ENCODE results near the gene GPC6.
A peak's percentile ranks its signal among the peaks of the same experiment; 100 is the strongest.

The GPC6 gene

DNA sequence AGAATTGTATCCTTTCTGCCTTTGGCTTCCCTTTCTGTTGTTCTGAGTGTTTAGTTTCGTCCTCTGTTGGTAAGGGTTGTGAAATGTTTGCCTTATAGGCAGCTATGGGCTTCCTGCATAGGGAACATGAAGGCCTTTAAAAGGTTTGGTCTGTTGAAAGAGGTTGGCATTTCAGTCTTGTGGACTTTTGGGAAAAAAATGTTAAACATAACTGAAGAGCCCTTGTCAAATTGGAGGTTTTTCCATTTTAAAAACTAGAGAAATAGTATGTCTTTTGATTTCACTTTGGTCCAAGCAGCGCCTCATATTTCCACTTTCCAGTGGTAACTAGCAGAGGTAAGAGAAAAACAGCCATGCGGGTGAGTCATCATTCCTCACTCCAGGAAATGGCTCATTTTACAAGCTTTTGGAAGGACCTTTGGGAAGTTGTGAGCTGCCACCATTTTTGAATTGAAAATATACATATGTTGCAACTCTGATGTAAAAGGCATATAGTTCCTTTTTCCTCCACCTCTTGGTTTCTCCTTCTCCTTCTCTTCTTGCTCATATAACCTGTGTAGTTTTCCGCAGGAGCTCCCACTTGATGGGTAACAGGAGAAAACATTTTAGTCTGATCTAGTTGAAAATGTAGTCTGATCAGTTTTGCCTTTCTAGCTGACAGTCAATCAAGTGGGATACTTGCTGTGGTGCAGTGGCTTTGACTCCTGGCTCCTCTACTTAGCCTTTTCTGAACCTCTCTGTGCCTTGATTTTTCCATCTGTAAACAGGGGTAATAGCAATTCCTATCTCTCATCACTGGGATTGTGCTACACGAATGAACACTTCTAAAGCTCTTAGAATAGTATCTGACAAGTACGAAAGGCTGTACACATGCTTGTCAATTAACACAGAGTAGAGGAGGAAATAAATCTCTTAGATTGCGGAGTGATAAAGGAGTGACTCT is 23.0 kb downstream of the GPC6 start:
- Histone ChIP-seq H2BK5ac (ENCODE audit: low read depth, low read length, poor library complexity) (peak overlapping the region; percentile 23), H3K18ac (ENCODE audit: low read length) (no peak overlapping the region), H4K91ac (ENCODE audit: low read depth, low read length) (peak overlapping the region; percentile 42), H4K12ac (ENCODE audit: low read depth, low read length) (no peak overlapping the region), H3K9ac (ENCODE audit: low read length) (no peak overlapping the region), H3K79me2 (ENCODE audit: control insufficient read depth, insufficient read depth, low read length, poor library complexity) (no peaks in the 10 kb centered on the region), H2BK120ac (ENCODE audit: insufficient read depth, low read length, poor library complexity) (peak overlapping the region; percentile 69), H3K36me3 (ENCODE audit: control insufficient read depth in 1 of 2, insufficient read depth in 2 of 2, low read length in 2 of 2) (no peaks in the 10 kb centered on the region), H3K27ac (ENCODE audit: low read depth, low read length) (peak overlapping the region; percentile 61), H3K9me3 (ENCODE audit: insufficient read depth, low read depth, low read length) (no peaks in the 10 kb centered on the region), H2AFZ (ENCODE audit: insufficient read depth, low read length, poor library complexity) (no peak overlapping the region), H3K23ac (ENCODE audit: low read length) (no peak overlapping the region), H2BK12ac (ENCODE audit: low read length) (no peak overlapping the region), H3K4me3 (ENCODE audit: low read depth, low read length) (no peak overlapping the region), H3K4me1 (ENCODE audit: control insufficient read depth in 1 of 2, insufficient read depth in 2 of 2, low read length in 2 of 2) (peaks cover 0 to 2% of the 10 kb centered on the region in 2 experiments), H3K4me2 (ENCODE audit: low read length) (peak overlapping the region; percentile 12), H2AK5ac (ENCODE audit: low read length) (no peak overlapping the region), H4K8ac (ENCODE audit: low read depth, low read length) (no peak overlapping the region), H3K27me3 (ENCODE audit: insufficient read depth, low read length) (no peaks in the 10 kb centered on the region), H3K4ac (ENCODE audit: low read depth, low read length) (no peak overlapping the region), H3K79me1 (ENCODE audit: low read length) (peaks cover 6% of the 10 kb centered on the region), H3K14ac (ENCODE audit: low read length) (no peak overlapping the region)
- no CpG with 5 or more reads among the region's 7 CpGs for WGBS (ENCODE audit: extremely low coverage, insufficient coverage, insufficient read length)
- DNase-seq: peak in 1 of 2 donors; percentile 7

DNA sequence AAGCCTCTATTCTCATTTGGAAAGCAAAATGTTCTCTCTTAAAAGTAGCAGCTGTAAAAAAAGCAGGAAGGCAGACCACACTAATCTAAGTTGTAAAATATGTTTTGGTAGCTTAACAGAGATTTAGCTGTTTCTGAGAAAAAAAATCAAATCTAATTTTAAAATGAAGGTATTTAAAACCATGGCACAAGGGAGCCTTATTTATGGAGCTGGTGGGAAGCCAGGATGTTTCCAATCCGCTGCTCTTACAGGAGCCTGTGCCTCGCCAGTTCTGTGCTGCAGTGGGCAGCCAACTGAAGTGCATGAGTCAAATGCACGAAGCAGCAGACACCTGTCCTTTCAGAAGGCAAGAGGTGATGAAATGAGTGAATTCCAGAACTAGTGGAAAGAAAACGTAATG is 28.2 kb downstream of the GPC6 start:
- Histone ChIP-seq H3K9ac (ENCODE audit: low read length) (no peak overlapping the region), H3K79me1 (ENCODE audit: low read length) (peaks cover 5% of the 10 kb centered on the region), H3K14ac (ENCODE audit: low read length) (no peak overlapping the region), H2BK5ac (ENCODE audit: low read depth, low read length, poor library complexity) (no peak overlapping the region), H3K4me3 (ENCODE audit: low read depth, low read length) (no peak overlapping the region), H3K4me2 (ENCODE audit: low read length) (no peak overlapping the region), H3K27me3 (ENCODE audit: insufficient read depth, low read length) (no peaks in the 10 kb centered on the region), H3K27ac (ENCODE audit: low read depth, low read length) (no peak overlapping the region), H3K36me3 (ENCODE audit: control insufficient read depth in 1 of 2, insufficient read depth in 2 of 2, low read length in 2 of 2) (no peaks in the 10 kb centered on the region), H3K9me3 (ENCODE audit: insufficient read depth, low read depth, low read length) (no peaks in the 10 kb centered on the region), H2AFZ (ENCODE audit: insufficient read depth, low read length, poor library complexity) (no peak overlapping the region), H3K4ac (ENCODE audit: low read depth, low read length) (no peak overlapping the region), H4K91ac (ENCODE audit: low read depth, low read length) (no peak overlapping the region), H3K79me2 (ENCODE audit: control insufficient read depth, insufficient read depth, low read length, poor library complexity) (no peaks in the 10 kb centered on the region), H3K4me1 (ENCODE audit: control insufficient read depth in 1 of 2, insufficient read depth in 2 of 2, low read length in 2 of 2) (peaks cover 0 to 1% of the 10 kb centered on the region in 2 experiments), H2BK120ac (ENCODE audit: insufficient read depth, low read length, poor library complexity) (no peak overlapping the region), H4K8ac (ENCODE audit: low read depth, low read length) (no peak overlapping the region), H2AK5ac (ENCODE audit: low read length) (no peak overlapping the region), H3K18ac (ENCODE audit: low read length) (no peak overlapping the region), H4K12ac (ENCODE audit: low read depth, low read length) (no peak overlapping the region), H2BK12ac (ENCODE audit: low read length) (no peak overlapping the region), H3K23ac (ENCODE audit: low read length) (no peak overlapping the region)
- no peak for DNase-seq
- no CpG with 5 or more reads among the region's 4 CpGs for WGBS (ENCODE audit: extremely low coverage, insufficient coverage, insufficient read length)

DNA sequence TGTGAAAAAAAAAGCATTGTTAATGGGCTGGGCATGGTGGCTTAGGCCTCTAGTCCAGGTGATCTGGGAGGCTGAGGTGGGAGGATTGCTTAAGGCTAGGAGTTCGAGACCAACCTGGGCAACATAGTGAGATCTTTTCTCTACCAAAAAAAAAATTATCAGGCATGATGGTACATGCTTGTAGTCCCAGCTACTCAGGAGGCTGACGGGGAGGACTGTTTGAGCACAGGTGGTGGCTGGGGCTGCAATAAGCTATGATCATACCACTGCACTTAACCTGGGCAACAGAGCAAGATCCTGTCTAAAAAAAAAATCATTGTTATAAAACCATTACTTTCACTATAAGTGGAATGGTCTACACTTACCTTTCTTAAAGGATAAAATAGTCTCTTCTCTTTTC is 30.4 kb downstream of the GPC6 start:
- H3K27me3 ChIP-seq (ENCODE audit: insufficient read depth, low read length): no peaks in the 10 kb centered on the region
- H2BK12ac ChIP-seq (ENCODE audit: low read length): no peak overlapping the region
- H3K79me1 ChIP-seq (ENCODE audit: low read length): no peaks in the 10 kb centered on the region
- H2BK120ac ChIP-seq (ENCODE audit: insufficient read depth, low read length, poor library complexity): no peak overlapping the region
- no peak for DNase-seq
- H3K79me2 ChIP-seq (ENCODE audit: control insufficient read depth, insufficient read depth, low read length, poor library complexity): no peaks in the 10 kb centered on the region
- H2AK5ac ChIP-seq (ENCODE audit: low read length): no peak overlapping the region
- no peak overlapping the region for H3K4ac ChIP-seq (ENCODE audit: low read depth, low read length)
- H4K12ac ChIP-seq (ENCODE audit: low read depth, low read length): no peak overlapping the region
- no peaks in the 10 kb centered on the region for H3K9me3 ChIP-seq (ENCODE audit: insufficient read depth, low read depth, low read length)
- H3K9ac ChIP-seq (ENCODE audit: low read length): no peak overlapping the region
- H4K8ac ChIP-seq (ENCODE audit: low read depth, low read length): no peak overlapping the region
- H2BK5ac ChIP-seq (ENCODE audit: low read depth, low read length, poor library complexity): no peak overlapping the region
- no CpG with 5 or more reads among the region's 2 CpGs for WGBS (ENCODE audit: extremely low coverage, insufficient coverage, insufficient read length)
- no peak overlapping the region for H3K4me3 ChIP-seq (ENCODE audit: low read depth, low read length)
- H3K14ac ChIP-seq (ENCODE audit: low read length): no peak overlapping the region
- H3K4me1 ChIP-seq (ENCODE audit: control insufficient read depth in 1 of 2, insufficient read depth in 2 of 2, low read length in 2 of 2): no peaks in the 10 kb centered on the region
- H3K18ac ChIP-seq (ENCODE audit: low read length): no peak overlapping the region
- H3K4me2 ChIP-seq (ENCODE audit: low read length): no peak overlapping the region
- no peak overlapping the region for H4K91ac ChIP-seq (ENCODE audit: low read depth, low read length)
- H3K23ac ChIP-seq (ENCODE audit: low read length): no peak overlapping the region
- no peak overlapping the region for H2AFZ ChIP-seq (ENCODE audit: insufficient read depth, low read length, poor library complexity)
- no peak overlapping the region for H3K27ac ChIP-seq (ENCODE audit: low read depth, low read length)
- no peaks in the 10 kb centered on the region for H3K36me3 ChIP-seq (ENCODE audit: control insufficient read depth in 1 of 2, insufficient read depth in 2 of 2, low read length in 2 of 2)

DNA sequence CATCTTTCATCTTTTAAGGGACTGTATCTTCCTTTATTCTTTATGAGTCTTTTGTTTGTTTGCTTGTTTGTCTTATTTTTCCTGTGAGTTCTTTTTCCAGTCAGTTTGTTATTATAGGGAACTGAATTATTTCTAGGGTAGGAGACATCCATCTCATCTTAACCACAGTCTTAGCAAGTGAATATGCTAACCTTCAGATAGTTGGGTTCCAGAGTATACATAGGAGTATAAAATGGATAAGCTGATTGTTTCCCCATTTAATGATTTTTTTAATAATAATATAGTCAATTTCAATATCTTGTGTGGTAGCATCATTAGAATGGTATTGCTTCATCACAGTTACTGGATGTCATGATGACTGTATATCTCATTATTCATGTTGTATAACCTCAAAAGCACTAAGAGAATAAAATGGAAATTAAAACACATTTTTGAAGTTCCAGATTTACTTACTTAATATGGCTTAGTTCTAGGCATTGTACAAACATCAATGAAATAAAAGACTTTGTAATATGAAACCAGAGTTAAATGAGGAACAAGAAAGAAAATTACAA is 33.0 kb downstream of the GPC6 start:
- Histone ChIP-seq H4K8ac (ENCODE audit: low read depth, low read length) (no peak overlapping the region), H4K91ac (ENCODE audit: low read depth, low read length) (no peak overlapping the region), H3K4me1 (ENCODE audit: control insufficient read depth in 1 of 2, insufficient read depth in 2 of 2, low read length in 2 of 2) (no peaks in the 10 kb centered on the region), H3K36me3 (ENCODE audit: control insufficient read depth in 1 of 2, insufficient read depth in 2 of 2, low read length in 2 of 2) (no peaks in the 10 kb centered on the region), H3K18ac (ENCODE audit: low read length) (no peak overlapping the region), H3K4ac (ENCODE audit: low read depth, low read length) (no peak overlapping the region), H3K27me3 (ENCODE audit: insufficient read depth, low read length) (no peaks in the 10 kb centered on the region), H3K4me3 (ENCODE audit: low read depth, low read length) (no peak overlapping the region), H3K27ac (ENCODE audit: low read depth, low read length) (no peak overlapping the region), H3K9ac (ENCODE audit: low read length) (no peak overlapping the region), H2AK5ac (ENCODE audit: low read length) (no peak overlapping the region), H3K79me1 (ENCODE audit: low read length) (no peaks in the 10 kb centered on the region), H3K9me3 (ENCODE audit: insufficient read depth, low read depth, low read length) (no peaks in the 10 kb centered on the region), H3K14ac (ENCODE audit: low read length) (no peak overlapping the region), H2BK120ac (ENCODE audit: insufficient read depth, low read length, poor library complexity) (no peak overlapping the region), H3K4me2 (ENCODE audit: low read length) (no peak overlapping the region), H2AFZ (ENCODE audit: insufficient read depth, low read length, poor library complexity) (no peak overlapping the region), H2BK12ac (ENCODE audit: low read length) (no peak overlapping the region), H3K23ac (ENCODE audit: low read length) (no peak overlapping the region), H3K79me2 (ENCODE audit: control insufficient read depth, insufficient read depth, low read length, poor library complexity) (no peaks in the 10 kb centered on the region), H4K12ac (ENCODE audit: low read depth, low read length) (no peak overlapping the region), H2BK5ac (ENCODE audit: low read depth, low read length, poor library complexity) (no peak overlapping the region)
- DNase-seq: no peak
